ENCODE results near the gene OXGR1.

The OXGR1 gene

GRCh38 chr13:97004886-97005285 is 10.6 kb upstream of the OXGR1 start:
- TF ChIP-seq CTCF (IDR thresholded peaks at IDR 0.05; ENCODE audit: insufficient read depth, low read depth, low read length, missing control alignments): no peak
- DNase-seq (ENCODE audit: low read depth): no peak
- H3K4me3 ChIP-seq (ENCODE audit: low read depth, low read length): no peak overlapping the region

- no peak for DNase-seq (ENCODE audit: low read depth)
- no peak for TF ChIP-seq CTCF (IDR thresholded peaks at IDR 0.05; ENCODE audit: insufficient read depth, low read depth, low read length, missing control alignments)
- no peak overlapping the region for H3K4me3 ChIP-seq (ENCODE audit: low read depth, low read length)
Measured at GRCh38 chr13:97004096-97004876, 10.0 kb upstream of the OXGR1 start.

GRCh38 chr13:97003071-97003470 is 8.8 kb upstream of the OXGR1 start:
- H3K4me3 ChIP-seq (ENCODE audit: low read depth, low read length): no peak overlapping the region
- DNase-seq (ENCODE audit: low read depth): no peak
- TF ChIP-seq CTCF (IDR thresholded peaks at IDR 0.05; ENCODE audit: insufficient read depth, low read depth, low read length, missing control alignments): no peak

GRCh38 chr13:97002581-97002980 is 8.3 kb upstream of the OXGR1 start:
- TF ChIP-seq CTCF (IDR thresholded peaks at IDR 0.05; ENCODE audit: insufficient read depth, low read depth, low read length, missing control alignments): no peak
- H3K4me3 ChIP-seq (ENCODE audit: low read depth, low read length): no peak overlapping the region
- DNase-seq (ENCODE audit: low read depth): no peak

- no peak for TF ChIP-seq CTCF (IDR thresholded peaks at IDR 0.05; ENCODE audit: insufficient read depth, low read depth, low read length, missing control alignments)
- H3K4me3 ChIP-seq (ENCODE audit: low read depth, low read length): no peak overlapping the region
- DNase-seq (ENCODE audit: low read depth): no peak
Measured at GRCh38 chr13:97001636-97002035, 7.4 kb upstream of the OXGR1 start.

- DNase-seq (ENCODE audit: low read depth): no peak
- no peak overlapping the region for H3K4me3 ChIP-seq (ENCODE audit: low read depth, low read length)
- no peak for TF ChIP-seq CTCF (IDR thresholded peaks at IDR 0.05; ENCODE audit: insufficient read depth, low read depth, low read length, missing control alignments)
Measured at GRCh38 chr13:97000295-97000925, 6.1 kb upstream of the OXGR1 start.

Measured in GM12865 (cell line).